Neural progenitor cell (in vitro differentiated cells): ENCODE measurements around the gene GSK3A. TPM values are rescaled to one million over a fixed set of nuclear protein-coding genes. Genes with fewer than 3 reads are reported as not detected.
"Not testable (repeated sequence)": the region's sequence is repeated elsewhere in the genome, so short reads cannot be mapped to it uniquely, and the experiment has no call there.

Experiments used
- DNase-seq: peaks from one replicate; pipeline ENCODE4 v3.0.0-alpha.2; 2016; ENCODE audit warnings: low spot score
- H2AFZ ChIP-seq: fragments of 200-600 bp; sonication (generic); replicated peaks from 2 replicates; pipeline ENCODE4 v1.6.1; 2016; ENCODE audit warnings: antibody characterized with exemption
- H3F3A ChIP-seq: fragments of 200-600 bp; sonication (generic); 2 replicates; pipeline ENCODE4 v1.6.1; 2016; ENCODE audit warnings: antibody characterized with exemption, low read depth
- H3K27ac ChIP-seq: fragments of 200-600 bp; sonication (generic); 2 replicates; pipeline ENCODE4 v1.5.1; 2016; ENCODE audit warnings: mild to moderate bottlenecking
- H3K27me3 ChIP-seq: fragments of 200-600 bp; sonication (generic); 2 replicates; pipeline ENCODE4 v1.6.1; 2016; ENCODE audit warnings: mild to moderate bottlenecking, moderate library complexity
- H3K36me3 ChIP-seq: fragments of 200-600 bp; sonication (generic); 2 replicates; pipeline ENCODE4 v1.5.1; 2016
- H3K4me1 ChIP-seq: fragments of 200-600 bp; sonication (generic); 2 replicates; pipeline ENCODE4 v1.6.1; 2016; ENCODE audit warnings: mixed run types
- H3K4me2 ChIP-seq: fragments of 200-600 bp; sonication (generic); 2 replicates; pipeline ENCODE4 v1.6.1; 2016
- H3K4me3 ChIP-seq: fragments of 200-600 bp; sonication (generic); 2 replicates; pipeline ENCODE4 v1.5.1; 2016
- H3K79me2 ChIP-seq: fragments of 200-600 bp; sonication (generic); 2 replicates; pipeline ENCODE4 v1.6.1; 2016; ENCODE audit warnings: low read depth
- H3K9ac ChIP-seq: fragments of 200-600 bp; sonication (generic); 2 replicates; pipeline ENCODE4 v1.6.1; 2016
- H3K9me3 ChIP-seq: fragments of 200-600 bp; sonication (generic); 2 replicates; pipeline ENCODE4 v1.5.1; 2016; ENCODE audit warnings: low read depth
- H4K20me1 ChIP-seq: fragments of 200-600 bp; sonication (generic); 2 replicates; pipeline ENCODE4 v1.6.1; 2016; ENCODE audit warnings: low read depth
- H3K27ac Mint-ChIP-seq: 3 replicates; pipeline ENCODE4 v1.8.0; 2021; ENCODE audit warnings: mixed read lengths
- H3K27me3 Mint-ChIP-seq: 2 replicates; pipeline ENCODE4 v1.8.0; 2022; ENCODE audit warnings: low read depth, mild to moderate bottlenecking, inconsistent platforms, moderate library complexity, mixed read lengths; ENCODE audit not compliant: insufficient read depth
- H3K36me3 Mint-ChIP-seq: 3 replicates; pipeline ENCODE4 v1.8.0; 2021; ENCODE audit warnings: mixed read lengths
- H3K4me1 Mint-ChIP-seq: 3 replicates; pipeline ENCODE4 v1.8.0; 2021; ENCODE audit warnings: mixed read lengths
- H3K4me3 Mint-ChIP-seq: 3 replicates; pipeline ENCODE4 v1.8.0; 2021; ENCODE audit warnings: mild to moderate bottlenecking, moderate library complexity, mixed read lengths
- H3K9me3 Mint-ChIP-seq: 3 replicates; pipeline ENCODE4 v1.8.0; 2020; ENCODE audit warnings: mixed read lengths
- CTCF ChIP-seq: fragments of 200-600 bp; sonication (generic); IDR thresholded peaks from 2 replicates; pipeline ENCODE4 v1.5.1; 2017; ENCODE audit warnings: antibody characterized with exemption, mild to moderate bottlenecking
- EZH2 ChIP-seq: fragments of 200-600 bp; sonication (generic); IDR thresholded peaks from 2 replicates; pipeline ENCODE4 v1.6.1; 2017; ENCODE audit warnings: antibody characterized with exemption, mild to moderate bottlenecking, moderate library complexity
- EZH2phosphoT487 ChIP-seq: fragments of 200-600 bp; sonication (generic); IDR thresholded peaks from 2 replicates; pipeline ENCODE4 v1.6.1; 2017; ENCODE audit warnings: antibody characterized with exemption
- total RNA-seq: library from RNA; depleted of rRNA; stranded (reverse); fragments of >200 nt; gene quantifications from 2 replicates; pipeline ENCODE4 v1.2.3, GENCODE V29; 2015; ENCODE audit warnings: low replicate concordance

Gene GSK3A
- total RNA-seq, 1 donor from 2014 or later = 22.5 TPM

- TF ChIP-seq EZH2phosphoT487 (no peak), EZH2 (no peak), CTCF (no peak)
- H3K4me1 ChIP-seq = peaks cover 8% of the 10 kb centered on the region
- no peak overlapping the region for H3K4me3 Mint-ChIP-seq
Measured at GRCh38 chr19:42268142-42268703, 25.8 kb upstream of the GSK3A start.

GRCh38 chr19:42267644-42268141 is 25.3 kb upstream of the GSK3A start:
- no peak for DNase-seq
- Mint-ChIP-seq H3K4me3 (no peak overlapping the region), H3K9me3 (no peaks in the 10 kb centered on the region)

More at GRCh38 chr19:42268142-42268703, 25.8 kb upstream of the GSK3A start:
- Histone ChIP-seq H3F3A (peaks cover 5% of the 10 kb centered on the region), H3K36me3 (no peaks in the 10 kb centered on the region), H3K27ac (peak overlapping the region; percentile 98), H3K4me2 (peak overlapping the region; percentile 77), H3K4me3 (peak overlapping the region; percentile 91), H3K27me3 (no peaks in the 10 kb centered on the region), H4K20me1 (no peaks in the 10 kb centered on the region), H3K9ac (peak overlapping the region; percentile 97), H3K9me3 (no peaks in the 10 kb centered on the region), H2AFZ (peak overlapping the region; percentile 99), H3K79me2 (peaks cover 11% of the 10 kb centered on the region)
- H3K27me3 Mint-ChIP-seq = peaks cover 5% of the 10 kb centered on the region
- peak; percentile 100 for DNase-seq
- H3K9me3 Mint-ChIP-seq = no peaks in the 10 kb centered on the region
- no peak overlapping the region for H3K27ac Mint-ChIP-seq
- H3K36me3 Mint-ChIP-seq = no peaks in the 10 kb centered on the region
- peaks cover 31% of the 10 kb centered on the region for H3K4me1 Mint-ChIP-seq

GRCh38 chr19:42266928-42267603 is 24.7 kb upstream of the GSK3A start:
- H3K4me3 Mint-ChIP-seq, DNase-seq, H3K27me3 Mint-ChIP-seq, H4K20me1 ChIP-seq, H3K9ac ChIP-seq, H3F3A ChIP-seq, H2AFZ ChIP-seq, H3K9me3 ChIP-seq, H3K36me3 ChIP-seq, H3K27ac Mint-ChIP-seq, H3K9me3 Mint-ChIP-seq, H3K4me3 ChIP-seq, H3K36me3 Mint-ChIP-seq, H3K27ac ChIP-seq, H3K4me1 ChIP-seq, H3K27me3 ChIP-seq: not testable (repeated sequence)
- H3K4me2 ChIP-seq = peak overlapping the region; percentile 77
- H3K4me1 Mint-ChIP-seq = peaks cover 31% of the 10 kb centered on the region
- H3K79me2 ChIP-seq = peaks cover 11% of the 10 kb centered on the region

More at GRCh38 chr19:42267644-42268141, 25.3 kb upstream of the GSK3A start:
- Mint-ChIP-seq H3K27me3 (peaks cover 5% of the 10 kb centered on the region), H3K27ac (no peak overlapping the region), H3K36me3 (no peaks in the 10 kb centered on the region), H3K4me1 (peaks cover 31% of the 10 kb centered on the region)
- H3K27ac ChIP-seq = no peak overlapping the region
- no peaks in the 10 kb centered on the region for H3K36me3 ChIP-seq
- no peaks in the 10 kb centered on the region for H3K27me3 ChIP-seq
- H3K4me3 ChIP-seq = peak overlapping the region; percentile 91
- TF ChIP-seq EZH2phosphoT487 (no peak), EZH2 (no peak), CTCF (no peak)
- H3F3A ChIP-seq = peaks cover 5% of the 10 kb centered on the region
- H2AFZ ChIP-seq = peak overlapping the region; percentile 66
- H3K9ac ChIP-seq = peak overlapping the region; percentile 14
- H4K20me1 ChIP-seq = no peaks in the 10 kb centered on the region
- no peaks in the 10 kb centered on the region for H3K9me3 ChIP-seq
- peaks cover 11% of the 10 kb centered on the region for H3K79me2 ChIP-seq
- H3K4me2 ChIP-seq = peak overlapping the region; percentile 77
- H3K4me1 ChIP-seq = peaks cover 8% of the 10 kb centered on the region

- H4K20me1 ChIP-seq, H3K4me1 ChIP-seq, H3K4me2 ChIP-seq, H3K9ac ChIP-seq, H3K9me3 Mint-ChIP-seq, H3K27me3 ChIP-seq, H3K27ac ChIP-seq, H3K36me3 ChIP-seq, H3F3A ChIP-seq, H3K4me3 ChIP-seq, H3K27me3 Mint-ChIP-seq, H2AFZ ChIP-seq, H3K9me3 ChIP-seq, H3K36me3 Mint-ChIP-seq, DNase-seq: not testable (repeated sequence)
- Mint-ChIP-seq H3K27ac (peak overlapping the region; percentile 13), H3K4me3 (peak overlapping the region; percentile 41), H3K4me1 (peaks cover 27% of the 10 kb centered on the region)
- H3K79me2 ChIP-seq = peaks cover 11% of the 10 kb centered on the region
Measured at GRCh38 chr19:42266105-42266504, 23.7 kb upstream of the GSK3A start.
